ENCODE data around the gene LRRC32. TPM values are rescaled to one million over a fixed set of nuclear protein-coding genes. Genes with fewer than 3 reads are reported as not detected.

The LRRC32 gene
- total RNA-seq, 3 donors from 2014 or later: 10.4 to 20.3 (median 18.6) TPM

DNA sequence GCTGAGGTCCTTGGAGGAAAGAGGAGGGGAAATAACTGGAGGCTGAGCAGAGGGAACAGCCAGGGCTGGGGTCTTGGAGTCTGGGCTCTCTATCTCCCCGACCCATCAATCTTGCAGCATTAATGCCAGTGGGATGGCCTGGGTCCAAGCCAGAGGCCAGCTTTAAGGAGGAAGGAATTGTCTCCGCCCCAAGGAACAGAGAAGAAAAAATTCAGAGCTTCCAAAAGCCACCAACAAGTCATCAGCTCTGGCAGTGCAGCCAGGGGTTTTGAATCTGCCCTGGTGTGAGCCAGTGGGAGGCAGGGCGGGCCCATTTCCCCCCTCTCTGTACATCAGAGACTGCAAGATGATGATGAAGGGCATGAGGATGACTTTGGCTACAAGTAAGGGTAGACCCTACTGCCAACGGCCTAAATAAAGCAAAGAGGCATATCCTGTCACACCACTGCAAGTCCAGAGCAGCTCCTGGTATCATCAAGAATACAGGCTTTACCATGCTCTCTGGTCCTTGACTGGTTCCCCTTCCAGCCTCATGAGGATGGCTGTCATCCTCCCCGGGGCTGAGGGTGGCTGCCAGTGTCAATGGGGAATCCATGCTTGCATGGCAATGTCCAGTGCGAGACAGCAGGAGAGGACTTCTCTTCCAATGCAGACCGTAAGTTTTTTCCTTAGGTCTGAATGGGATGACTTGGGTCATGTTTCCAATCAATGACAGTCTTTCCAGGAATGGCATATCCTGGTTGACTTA lies 34.4 kb downstream of the LRRC32 start:
- H3K4me1 ChIP-seq (ENCODE audit: low read depth): no peaks in the 10 kb centered on the region
- TF ChIP-seq, protein P1, sequence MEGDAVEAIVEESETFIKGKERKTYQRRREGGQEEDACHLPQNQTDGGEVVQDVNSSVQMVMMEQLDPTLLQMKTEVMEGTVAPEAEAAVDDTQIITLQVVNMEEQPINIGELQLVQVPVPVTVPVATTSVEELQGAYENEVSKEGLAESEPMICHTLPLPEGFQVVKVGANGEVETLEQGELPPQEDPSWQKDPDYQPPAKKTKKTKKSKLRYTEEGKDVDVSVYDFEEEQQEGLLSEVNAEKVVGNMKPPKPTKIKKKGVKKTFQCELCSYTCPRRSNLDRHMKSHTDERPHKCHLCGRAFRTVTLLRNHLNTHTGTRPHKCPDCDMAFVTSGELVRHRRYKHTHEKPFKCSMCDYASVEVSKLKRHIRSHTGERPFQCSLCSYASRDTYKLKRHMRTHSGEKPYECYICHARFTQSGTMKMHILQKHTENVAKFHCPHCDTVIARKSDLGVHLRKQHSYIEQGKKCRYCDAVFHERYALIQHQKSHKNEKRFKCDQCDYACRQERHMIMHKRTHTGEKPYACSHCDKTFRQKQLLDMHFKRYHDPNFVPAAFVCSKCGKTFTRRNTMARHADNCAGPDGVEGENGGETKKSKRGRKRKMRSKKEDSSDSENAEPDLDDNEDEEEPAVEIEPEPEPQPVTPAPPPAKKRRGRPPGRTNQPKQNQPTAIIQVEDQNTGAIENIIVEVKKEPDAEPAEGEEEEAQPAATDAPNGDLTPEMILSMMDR (IDR thresholded peaks at IDR 0.05): no peak
- H3K36me3 ChIP-seq (ENCODE audit: low read depth): no peaks in the 10 kb centered on the region
- H3K9me3 ChIP-seq: no peaks in the 10 kb centered on the region
- no peak for ATAC-seq
- intact Hi-C loops (cut with DNase I, micrococcal nuclease): no loop called here
- no peak overlapping the region for H3K4me3 ChIP-seq
- no peak for DNase-seq

DNA sequence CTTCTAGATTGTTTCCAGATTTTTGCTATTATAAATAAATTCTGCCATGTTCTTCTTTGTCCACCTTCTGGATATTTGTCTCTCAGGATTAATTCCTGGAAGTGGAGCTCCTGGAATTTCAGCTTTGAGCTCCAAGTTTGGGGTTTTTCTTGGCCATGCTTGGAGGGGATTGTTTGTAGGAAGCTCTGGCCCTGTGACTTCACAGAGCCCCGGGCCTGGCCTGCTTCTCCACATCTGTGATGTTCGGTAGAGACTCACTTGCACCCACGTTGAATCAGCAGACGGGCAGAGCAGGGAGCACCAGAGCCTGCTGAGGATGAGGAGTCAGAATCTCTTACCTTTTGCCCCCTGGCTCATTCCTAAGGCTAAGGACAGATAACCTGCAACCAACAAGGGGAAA lies 35.7 kb downstream of the LRRC32 start:
- H3K4me1 ChIP-seq (ENCODE audit: low read depth): peaks cover 6% of the 10 kb centered on the region
- H3K36me3 ChIP-seq (ENCODE audit: low read depth): no peaks in the 10 kb centered on the region
- TF ChIP-seq, protein P1 (IDR thresholded peaks at IDR 0.05): no peak
- intact Hi-C loops (cut with DNase I, micrococcal nuclease): no loop called here
- no peak for ATAC-seq
- no peak for DNase-seq
- H3K4me3 ChIP-seq: no peak overlapping the region
- no peaks in the 10 kb centered on the region for H3K9me3 ChIP-seq

DNA sequence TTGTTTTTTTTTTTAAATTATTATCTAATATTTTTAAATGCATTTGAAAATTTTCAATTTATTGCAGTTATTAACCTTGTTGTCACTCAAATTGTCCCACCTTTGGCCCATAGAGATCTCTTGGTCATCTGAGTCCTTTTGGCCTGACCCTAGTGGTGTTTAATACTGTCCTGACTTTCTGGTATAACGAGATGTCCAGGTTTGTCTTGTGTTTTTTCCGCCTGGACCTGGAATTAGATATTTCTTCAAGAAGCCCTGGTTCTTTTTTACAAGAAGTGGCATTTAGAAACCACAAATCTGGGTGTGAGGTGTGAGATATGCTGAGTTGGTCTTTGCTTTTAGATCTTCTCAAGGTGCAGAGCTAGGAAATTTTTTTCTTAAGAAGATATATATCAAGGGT lies 38.1 kb downstream of the LRRC32 start:
- intact Hi-C loops (cut with DNase I, micrococcal nuclease): no loop called here

DNA sequence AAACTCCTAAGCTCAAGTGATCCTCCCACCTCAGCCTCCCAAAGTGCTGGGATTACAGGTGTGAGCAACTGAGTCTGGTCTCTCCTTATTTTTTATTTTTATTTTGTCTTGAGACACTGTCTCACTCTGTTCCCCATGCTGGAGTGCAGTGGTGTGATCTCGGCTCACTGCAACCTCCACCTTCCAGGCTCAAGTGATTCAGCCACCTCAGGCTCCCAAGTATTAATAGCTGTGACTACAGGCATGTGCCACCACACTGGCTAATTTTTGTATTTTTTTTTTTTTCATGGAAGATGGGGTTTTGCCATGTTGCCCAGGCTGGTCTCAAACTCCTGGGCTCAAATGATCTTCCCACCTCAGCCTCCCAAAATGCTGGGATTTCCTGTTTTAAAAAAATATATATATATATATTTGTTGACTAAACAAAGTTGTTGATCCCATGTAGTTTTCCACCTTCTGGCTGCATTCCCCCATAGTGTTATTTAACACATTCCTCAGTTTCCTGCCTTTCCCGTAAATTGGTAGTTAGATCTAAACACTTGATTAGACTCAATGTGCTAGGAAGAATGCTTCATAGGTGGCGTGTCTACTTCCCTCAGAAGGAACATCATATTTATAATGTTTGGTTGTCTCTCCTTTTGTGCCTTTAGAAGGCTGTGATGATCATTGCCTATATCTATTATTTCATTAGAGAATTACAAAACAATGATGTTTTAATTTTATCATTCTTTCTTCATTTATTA lies 38.8 kb downstream of the LRRC32 start:
- H3K4me1 ChIP-seq (ENCODE audit: low read depth): peaks cover 9% of the 10 kb centered on the region
- ATAC-seq (no peak), DNase-seq (no peak)
- H3K4me3 ChIP-seq: no peak overlapping the region
- TF ChIP-seq, protein P1 (IDR thresholded peaks at IDR 0.05): no peak
- intact Hi-C loops (cut with DNase I, micrococcal nuclease): no loop called here
- H3K36me3 ChIP-seq (ENCODE audit: low read depth): no peaks in the 10 kb centered on the region
- H3K9me3 ChIP-seq: no peaks in the 10 kb centered on the region

More for the DNA sequence above, 38.1 kb downstream of the LRRC32 start:
- no peak overlapping the region for H3K4me3 ChIP-seq
- peaks cover 9% of the 10 kb centered on the region for H3K4me1 ChIP-seq (ENCODE audit: low read depth)
- TF ChIP-seq, protein P1 (IDR thresholded peaks at IDR 0.05): no peak
- ATAC-seq (no peak), DNase-seq (no peak)
- H3K36me3 ChIP-seq (ENCODE audit: low read depth): no peaks in the 10 kb centered on the region
- no peaks in the 10 kb centered on the region for H3K9me3 ChIP-seq

DNA sequence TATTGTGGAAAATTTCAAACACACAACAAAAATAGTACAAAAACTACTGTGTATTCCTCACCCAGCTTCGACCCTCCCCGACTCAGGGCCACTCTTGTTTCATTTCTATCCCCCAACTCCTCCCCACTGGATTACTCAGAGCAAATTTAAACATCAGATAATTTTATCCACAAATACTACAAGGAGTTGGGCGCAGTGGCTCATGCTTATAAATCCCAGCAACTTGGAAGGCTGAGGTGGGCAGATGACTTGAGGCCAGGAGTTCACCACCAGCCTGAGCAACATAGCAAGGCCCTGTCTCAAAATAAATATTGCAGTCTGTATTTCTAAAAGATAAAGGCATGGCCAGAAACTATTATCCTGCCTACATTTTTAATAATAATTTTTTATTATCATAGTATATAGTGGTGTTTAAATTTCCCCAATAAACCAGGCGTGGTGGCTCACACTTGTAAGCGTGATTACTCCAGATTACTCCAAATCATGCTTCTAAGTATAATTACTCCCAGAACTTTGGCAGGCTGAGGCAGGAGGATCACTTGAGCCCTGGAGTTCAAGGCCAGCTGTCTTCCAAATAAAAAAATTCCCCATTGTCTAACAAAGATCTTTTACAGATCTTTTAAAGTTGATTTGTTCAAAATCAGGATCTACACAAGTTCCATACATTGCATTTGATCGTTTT lies 39.8 kb downstream of the LRRC32 start:
- Histone ChIP-seq H3K9me3 (peaks cover 2% of the 10 kb centered on the region), H3K4me3 (no peak overlapping the region), H3K4me1 (ENCODE audit: low read depth) (peaks cover 9% of the 10 kb centered on the region), H3K36me3 (ENCODE audit: low read depth) (no peaks in the 10 kb centered on the region)
- ATAC-seq (peak; percentile 7), DNase-seq (no peak)
- TF ChIP-seq, protein P1 (IDR thresholded peaks at IDR 0.05): no peak
- intact Hi-C loops (cut with DNase I, micrococcal nuclease): no loop called here
